Endothelial cell of umbilical vein (primary cell): ENCODE results near the gene MED27.

ENCODE experiments used
- JUN ChIP-seq: IDR thresholded peaks from 2 replicates; pipeline ENCODE4 v1.6.1; 2011; ENCODE audit warnings: borderline replicate concordance, low read depth; ENCODE audit not compliant: insufficient read length, insufficient read depth
- POLR2A ChIP-seq: IDR thresholded peaks from 2 replicates; pipeline ENCODE4 v1.6.1; 2012; ENCODE audit warnings: low read depth, mild to moderate bottlenecking, control low read depth, low read length
- TF ChIP-seq, protein P1 (sequence below), 2 donors: IDR thresholded peaks; 1 replicate in 1 of 2; 2 replicates in 1 of 2; pipeline ENCODE4 v1.5.1; 2011; ENCODE audit warnings: low read length in 2 of 2, mild to moderate bottlenecking in 2 of 2, moderate library complexity in 2 of 2, control low read depth in 1 of 2, inconsistent platforms in 1 of 2, low read depth in 1 of 2; ENCODE audit not compliant: insufficient read depth in 1 of 2; ENCODE audit errors: extremely low read depth in 1 of 2
- TF ChIP-seq, protein P2 (sequence below): IDR thresholded peaks from 2 replicates; pipeline ENCODE4 v1.6.1; 2011; ENCODE audit not compliant: insufficient read depth, insufficient read length

DNA sequence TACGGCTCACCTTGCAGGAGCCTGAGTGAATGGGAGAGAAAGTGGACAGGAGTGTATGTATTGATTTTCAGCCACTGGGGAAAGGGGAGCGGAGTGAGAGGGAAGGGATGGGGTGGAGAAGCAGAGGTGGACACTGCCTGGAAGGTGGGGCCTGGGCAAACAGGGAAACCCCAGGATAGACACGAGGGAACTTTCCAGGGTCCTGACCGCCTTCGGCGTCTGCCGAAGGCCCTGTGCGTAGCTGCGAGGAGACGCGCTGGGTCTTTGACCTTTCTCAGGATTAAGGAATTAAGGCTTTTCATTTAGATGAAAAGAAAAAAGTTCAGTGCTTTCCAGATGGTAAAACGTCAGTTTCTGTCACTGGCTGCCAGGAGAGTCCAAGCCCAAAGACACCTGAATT lies 205.2 kb downstream of the MED27 start:
- TF ChIP-seq, protein P1, sequence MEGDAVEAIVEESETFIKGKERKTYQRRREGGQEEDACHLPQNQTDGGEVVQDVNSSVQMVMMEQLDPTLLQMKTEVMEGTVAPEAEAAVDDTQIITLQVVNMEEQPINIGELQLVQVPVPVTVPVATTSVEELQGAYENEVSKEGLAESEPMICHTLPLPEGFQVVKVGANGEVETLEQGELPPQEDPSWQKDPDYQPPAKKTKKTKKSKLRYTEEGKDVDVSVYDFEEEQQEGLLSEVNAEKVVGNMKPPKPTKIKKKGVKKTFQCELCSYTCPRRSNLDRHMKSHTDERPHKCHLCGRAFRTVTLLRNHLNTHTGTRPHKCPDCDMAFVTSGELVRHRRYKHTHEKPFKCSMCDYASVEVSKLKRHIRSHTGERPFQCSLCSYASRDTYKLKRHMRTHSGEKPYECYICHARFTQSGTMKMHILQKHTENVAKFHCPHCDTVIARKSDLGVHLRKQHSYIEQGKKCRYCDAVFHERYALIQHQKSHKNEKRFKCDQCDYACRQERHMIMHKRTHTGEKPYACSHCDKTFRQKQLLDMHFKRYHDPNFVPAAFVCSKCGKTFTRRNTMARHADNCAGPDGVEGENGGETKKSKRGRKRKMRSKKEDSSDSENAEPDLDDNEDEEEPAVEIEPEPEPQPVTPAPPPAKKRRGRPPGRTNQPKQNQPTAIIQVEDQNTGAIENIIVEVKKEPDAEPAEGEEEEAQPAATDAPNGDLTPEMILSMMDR (IDR thresholded peaks at IDR 0.05; ENCODE audit: extremely low read depth in 1 of 2, insufficient read depth in 1 of 2, low read depth in 1 of 2, low read length in 2 of 2) = no peak
- TF ChIP-seq JUN (no peak), POLR2A (no peak)
- TF ChIP-seq, protein P2, sequence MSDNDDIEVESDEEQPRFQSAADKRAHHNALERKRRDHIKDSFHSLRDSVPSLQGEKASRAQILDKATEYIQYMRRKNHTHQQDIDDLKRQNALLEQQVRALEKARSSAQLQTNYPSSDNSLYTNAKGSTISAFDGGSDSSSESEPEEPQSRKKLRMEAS = no peak
